ENCODE measurements around the gene HECTD4. TPM values are rescaled to one million over a fixed set of nuclear protein-coding genes. Genes with fewer than 3 reads are reported as not detected.

HECTD4 gene
- total RNA-seq, 1 experiment from 2014 or later, result 24.6 TPM

- peaks cover 39% of the 10 kb centered on the region for H3F3A ChIP-seq (ENCODE audit: low read length, unreplicated experiment)
- no peak overlapping the region for H2AFZ ChIP-seq (ENCODE audit: low read length)
- H3K27me3 ChIP-seq (ENCODE audit: low read length), result no peaks in the 10 kb centered on the region
- H3K36me3 ChIP-seq (ENCODE audit: low read depth, low read length), result peaks cover 45% of the 10 kb centered on the region
- H3K27ac ChIP-seq (ENCODE audit: low read length), result no peak overlapping the region
- peaks cover 45% of the 10 kb centered on the region for H4K20me1 ChIP-seq (ENCODE audit: low read length)
- H3K4me2 ChIP-seq (ENCODE audit: low read length), result peak overlapping the region; percentile 84
- H3K4me3 ChIP-seq (ENCODE audit: low read length), result peak overlapping the region; percentile 83
- peak overlapping the region; percentile 95; the same call in 1 of the 2 replicates for H3K9ac ChIP-seq (ENCODE audit: low read length)
- BruUV-seq (replicated peaks), result no TSS peak
- no peaks in the 10 kb centered on the region for H3K9me2 ChIP-seq (replicated peaks; ENCODE audit: low read length)
- ATAC-seq (no peak), DNase-seq (no peak)
- intact Hi-C loops (cut with micrococcal nuclease), result no loop called here
- ChIA-PET CTCF (no interaction called here), POLR2A (ENCODE audit: unreplicated experiment) (no interaction called here)
- peaks cover 36% of the 10 kb centered on the region for H3K79me2 ChIP-seq (ENCODE audit: low read length)
- H3K4me1 ChIP-seq (ENCODE audit: insufficient read depth, low read length), result peaks cover 15% of the 10 kb centered on the region
- no peaks in the 10 kb centered on the region for H3K9me3 ChIP-seq (ENCODE audit: low read length)
- TF ChIP-seq EZH2phosphoT487 (IDR thresholded peaks at IDR 0.05; ENCODE audit: borderline replicate concordance, low read length) (no peak), CTCF (conservative IDR thresholded peaks at IDR 0.05; ENCODE audit: low read depth, low read length) (no peak), EZH2 (IDR thresholded peaks at IDR 0.05; ENCODE audit: low read length, unreplicated experiment) (no peak)
Observed at GRCh38 chr12:112406519-112407488, 24.6 kb upstream of the HECTD4 start.

GRCh38 chr12:112401903-112402498, 19.8 kb upstream of the HECTD4 start:
- BruUV-seq (replicated peaks), result no TSS peak
- peaks cover 27% of the 10 kb centered on the region for H4K20me1 ChIP-seq (ENCODE audit: low read length)
- peaks cover 3% of the 10 kb centered on the region for H3K4me1 ChIP-seq (ENCODE audit: insufficient read depth, low read length)
- peaks cover 12% of the 10 kb centered on the region for H3K79me2 ChIP-seq (ENCODE audit: low read length)
- H3K9me2 ChIP-seq (replicated peaks; ENCODE audit: low read length), result no peaks in the 10 kb centered on the region
- intact Hi-C loops (cut with micrococcal nuclease), result no loop called here
- no peak overlapping the region for H3K27ac ChIP-seq (ENCODE audit: low read length)
- peaks cover 28% of the 10 kb centered on the region for H3F3A ChIP-seq (ENCODE audit: low read length, unreplicated experiment)
- no peak for ATAC-seq
- H3K36me3 ChIP-seq (ENCODE audit: low read depth, low read length), result peaks cover 28% of the 10 kb centered on the region
- no peak overlapping the region for H3K4me3 ChIP-seq (ENCODE audit: low read length)
- DNase-seq, result no peak
- ChIA-PET POLR2A (ENCODE audit: unreplicated experiment) (interaction anchor here (0.6 kb wide), 3 partner anchors 14 to 295 kb away, joined by 3 to 5 read pairs (median 4); no protein-coding TSS in a partner anchor), CTCF (interaction anchor here (1.1 kb wide), 1 partner anchor 204 kb away, joined by 4 read pairs; no protein-coding TSS in a partner anchor)
- H3K9me3 ChIP-seq (ENCODE audit: low read length), result no peaks in the 10 kb centered on the region
- no peaks in the 10 kb centered on the region for H3K27me3 ChIP-seq (ENCODE audit: low read length)
- H3K9ac ChIP-seq (ENCODE audit: low read length), result no peak overlapping the region
- TF ChIP-seq EZH2phosphoT487 (IDR thresholded peaks at IDR 0.05; ENCODE audit: borderline replicate concordance, low read length), result no peak
- TF ChIP-seq CTCF (conservative IDR thresholded peaks at IDR 0.05; ENCODE audit: low read depth, low read length), result no peak
- H3K4me2 ChIP-seq (ENCODE audit: low read length), result no peak overlapping the region
- no peak overlapping the region for H2AFZ ChIP-seq (ENCODE audit: low read length)

Measured in PC-3 (cell line).